Measurements from ENCODE around the gene TUFT1.

DNA sequence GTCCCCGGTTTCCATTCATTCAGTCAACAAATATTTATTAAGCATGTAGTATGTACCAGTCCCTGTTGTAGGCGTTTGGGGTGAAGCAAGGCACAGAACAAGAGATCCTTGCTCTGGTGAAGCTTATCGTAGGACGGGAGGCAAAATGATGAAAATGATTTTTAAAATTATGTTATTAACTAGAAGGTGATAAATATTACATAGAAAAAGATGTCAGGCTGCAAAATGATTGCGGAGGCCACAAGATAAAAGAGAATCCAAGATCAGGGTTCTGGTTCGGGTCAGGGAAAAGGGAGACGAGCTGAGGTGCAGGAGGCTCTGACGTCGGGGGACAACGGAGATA lies 29.5 kb upstream of the TUFT1 start:
- TF ChIP-seq FOXK1 (CRISPR knock-in tag; IDR thresholded peaks at IDR 0.05), result no peak
- TF ChIP-seq, protein P1, sequence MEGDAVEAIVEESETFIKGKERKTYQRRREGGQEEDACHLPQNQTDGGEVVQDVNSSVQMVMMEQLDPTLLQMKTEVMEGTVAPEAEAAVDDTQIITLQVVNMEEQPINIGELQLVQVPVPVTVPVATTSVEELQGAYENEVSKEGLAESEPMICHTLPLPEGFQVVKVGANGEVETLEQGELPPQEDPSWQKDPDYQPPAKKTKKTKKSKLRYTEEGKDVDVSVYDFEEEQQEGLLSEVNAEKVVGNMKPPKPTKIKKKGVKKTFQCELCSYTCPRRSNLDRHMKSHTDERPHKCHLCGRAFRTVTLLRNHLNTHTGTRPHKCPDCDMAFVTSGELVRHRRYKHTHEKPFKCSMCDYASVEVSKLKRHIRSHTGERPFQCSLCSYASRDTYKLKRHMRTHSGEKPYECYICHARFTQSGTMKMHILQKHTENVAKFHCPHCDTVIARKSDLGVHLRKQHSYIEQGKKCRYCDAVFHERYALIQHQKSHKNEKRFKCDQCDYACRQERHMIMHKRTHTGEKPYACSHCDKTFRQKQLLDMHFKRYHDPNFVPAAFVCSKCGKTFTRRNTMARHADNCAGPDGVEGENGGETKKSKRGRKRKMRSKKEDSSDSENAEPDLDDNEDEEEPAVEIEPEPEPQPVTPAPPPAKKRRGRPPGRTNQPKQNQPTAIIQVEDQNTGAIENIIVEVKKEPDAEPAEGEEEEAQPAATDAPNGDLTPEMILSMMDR (IDR thresholded peaks at IDR 0.05), result no peak
- TF ChIP-seq CREM (CRISPR knock-in tag; IDR thresholded peaks at IDR 0.05), result no peak
- no peak for TF ChIP-seq ZNF423 (CRISPR knock-in tag; IDR thresholded peaks at IDR 0.05)
- TF ChIP-seq ZNF121 (CRISPR knock-in tag; IDR thresholded peaks at IDR 0.05), result no peak
- TF ChIP-seq, protein P2, sequence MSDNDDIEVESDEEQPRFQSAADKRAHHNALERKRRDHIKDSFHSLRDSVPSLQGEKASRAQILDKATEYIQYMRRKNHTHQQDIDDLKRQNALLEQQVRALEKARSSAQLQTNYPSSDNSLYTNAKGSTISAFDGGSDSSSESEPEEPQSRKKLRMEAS (CRISPR knock-in tag; IDR thresholded peaks at IDR 0.05), result no peak
- no peak for TF ChIP-seq MXD4 (CRISPR knock-in tag; IDR thresholded peaks at IDR 0.05; ENCODE audit: borderline replicate concordance)
- no peak for TF ChIP-seq ZBTB21 (CRISPR knock-in tag; IDR thresholded peaks at IDR 0.05; ENCODE audit: borderline replicate concordance)
- TF ChIP-seq SP1 (CRISPR knock-in tag; conservative IDR thresholded peaks at IDR 0.05), result no peak
- TF ChIP-seq, protein P3, sequence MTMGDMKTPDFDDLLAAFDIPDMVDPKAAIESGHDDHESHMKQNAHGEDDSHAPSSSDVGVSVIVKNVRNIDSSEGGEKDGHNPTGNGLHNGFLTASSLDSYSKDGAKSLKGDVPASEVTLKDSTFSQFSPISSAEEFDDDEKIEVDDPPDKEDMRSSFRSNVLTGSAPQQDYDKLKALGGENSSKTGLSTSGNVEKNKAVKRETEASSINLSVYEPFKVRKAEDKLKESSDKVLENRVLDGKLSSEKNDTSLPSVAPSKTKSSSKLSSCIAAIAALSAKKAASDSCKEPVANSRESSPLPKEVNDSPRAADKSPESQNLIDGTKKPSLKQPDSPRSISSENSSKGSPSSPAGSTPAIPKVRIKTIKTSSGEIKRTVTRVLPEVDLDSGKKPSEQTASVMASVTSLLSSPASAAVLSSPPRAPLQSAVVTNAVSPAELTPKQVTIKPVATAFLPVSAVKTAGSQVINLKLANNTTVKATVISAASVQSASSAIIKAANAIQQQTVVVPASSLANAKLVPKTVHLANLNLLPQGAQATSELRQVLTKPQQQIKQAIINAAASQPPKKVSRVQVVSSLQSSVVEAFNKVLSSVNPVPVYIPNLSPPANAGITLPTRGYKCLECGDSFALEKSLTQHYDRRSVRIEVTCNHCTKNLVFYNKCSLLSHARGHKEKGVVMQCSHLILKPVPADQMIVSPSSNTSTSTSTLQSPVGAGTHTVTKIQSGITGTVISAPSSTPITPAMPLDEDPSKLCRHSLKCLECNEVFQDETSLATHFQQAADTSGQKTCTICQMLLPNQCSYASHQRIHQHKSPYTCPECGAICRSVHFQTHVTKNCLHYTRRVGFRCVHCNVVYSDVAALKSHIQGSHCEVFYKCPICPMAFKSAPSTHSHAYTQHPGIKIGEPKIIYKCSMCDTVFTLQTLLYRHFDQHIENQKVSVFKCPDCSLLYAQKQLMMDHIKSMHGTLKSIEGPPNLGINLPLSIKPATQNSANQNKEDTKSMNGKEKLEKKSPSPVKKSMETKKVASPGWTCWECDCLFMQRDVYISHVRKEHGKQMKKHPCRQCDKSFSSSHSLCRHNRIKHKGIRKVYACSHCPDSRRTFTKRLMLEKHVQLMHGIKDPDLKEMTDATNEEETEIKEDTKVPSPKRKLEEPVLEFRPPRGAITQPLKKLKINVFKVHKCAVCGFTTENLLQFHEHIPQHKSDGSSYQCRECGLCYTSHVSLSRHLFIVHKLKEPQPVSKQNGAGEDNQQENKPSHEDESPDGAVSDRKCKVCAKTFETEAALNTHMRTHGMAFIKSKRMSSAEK (CRISPR knock-in tag; IDR thresholded peaks at IDR 0.05; ENCODE audit: borderline replicate concordance), result no peak
- no peak for TF ChIP-seq JUN (CRISPR knock-in tag; IDR thresholded peaks at IDR 0.05)
- no peak for TF ChIP-seq NR3C1 (CRISPR knock-in tag; conservative IDR thresholded peaks at IDR 0.05; ENCODE audit: low read depth)

Data from WTC11 (cell line).